Naive thymus-derived CD4-positive, alpha-beta T cell (primary cell): ENCODE data around the gene SEC14L5. TPM values are rescaled to one million over a fixed set of nuclear protein-coding genes. Genes with fewer than 3 reads are reported as not detected.

Experiments
- ATAC-seq: fragments of 150-1000 bp; cut with Tn5 transposase; 2 replicates; pipeline ENCODE4 v1.10.0; 2021; ENCODE audit warnings: mild to moderate bottlenecking, moderate library complexity
- CTCF ChIA-PET: fragments of 350-600 bp; sonication (Branson Sonifier 250); formaldehyde crosslinking; loops from one replicate; lab custom pipeline; 2021; ENCODE audit warnings: antibody characterized with exemption; lab: Charles Lee
- POLR2A ChIA-PET: fragments of 350-600 bp; sonication (Branson Sonifier 250); formaldehyde crosslinking; loops from one replicate; lab custom pipeline; 2021; ENCODE audit warnings: antibody characterized with exemption, inconsistent platforms; lab: Charles Lee
- DNase-seq, 9 donors: peaks; one replicate each; pipeline versions ENCODE4 v3.0.0 to v3.0.0-alpha.2; 2020 to 2022; ENCODE audit warnings: mixed read lengths in 1 of 9
- H3K27ac ChIP-seq: one replicate; pipeline ENCODE4 v1.7.0; 2013; ENCODE audit warnings: mild to moderate bottlenecking, low read depth, low read length, moderate library complexity
- H3K27me3 ChIP-seq, 2 donors: one replicate each; pipeline ENCODE4 v1.7.0; 2013; ENCODE audit warnings: low read length in 2 of 2, mild to moderate bottlenecking in 2 of 2, moderate library complexity in 2 of 2; ENCODE audit not compliant: control insufficient read depth in 2 of 2, insufficient read depth in 2 of 2
- H3K36me3 ChIP-seq, 3 experiments: 1 replicate in 2 of 3; 2 replicates in 1 of 3; pipeline ENCODE4 v1.7.0; 2013; ENCODE audit warnings: low read length in 3 of 3, mild to moderate bottlenecking in 3 of 3, moderate library complexity in 1 of 3; ENCODE audit not compliant: insufficient read depth in 3 of 3, control insufficient read depth in 2 of 3
- H3K4me1 ChIP-seq, 2 donors: one replicate each; pipeline ENCODE4 v1.7.0; 2013; ENCODE audit warnings: low read length in 2 of 2, mild to moderate bottlenecking in 2 of 2, moderate library complexity in 1 of 2; ENCODE audit not compliant: control insufficient read depth in 2 of 2, insufficient read depth in 2 of 2
- H3K4me3 ChIP-seq: 2 replicates; pipeline ENCODE4 v1.7.0; 2013; ENCODE audit warnings: mild to moderate bottlenecking, low read length
- H3K9me3 ChIP-seq, 3 experiments: 1 replicate in 2 of 3; 2 replicates in 1 of 3; pipeline ENCODE4 v1.7.0; 2013; ENCODE audit warnings: low read length in 3 of 3; ENCODE audit not compliant: control insufficient read depth in 2 of 3
- H3K27ac Mint-ChIP-seq, 9 donors: one replicate each; pipeline ENCODE4 v1.8.0; 2020 to 2022; ENCODE audit warnings: mixed read lengths in 9 of 9, mild to moderate bottlenecking in 8 of 9, moderate library complexity in 5 of 9, inconsistent platforms in 2 of 9
- H3K27me3 Mint-ChIP-seq, 5 donors: one replicate each; pipeline ENCODE4 v1.8.0; 2021 to 2022; ENCODE audit warnings: mixed read lengths in 5 of 5, mild to moderate bottlenecking in 1 of 5
- H3K36me3 Mint-ChIP-seq, 5 donors: one replicate each; pipeline ENCODE4 v1.8.0; 2020 to 2022; ENCODE audit warnings: mixed read lengths in 5 of 5, mild to moderate bottlenecking in 3 of 5, inconsistent platforms in 1 of 5
- H3K4me1 Mint-ChIP-seq, 7 donors: one replicate each; pipeline ENCODE4 v1.8.0; 2020 to 2022; ENCODE audit warnings: mixed read lengths in 7 of 7, mild to moderate bottlenecking in 3 of 7, inconsistent platforms in 1 of 7
- H3K4me3 Mint-ChIP-seq, 10 donors: one replicate each; pipeline ENCODE4 v1.8.0; 2020 to 2022; ENCODE audit warnings: mild to moderate bottlenecking in 10 of 10, mixed read lengths in 10 of 10, moderate library complexity in 6 of 10, inconsistent platforms in 2 of 10
- H3K9me3 Mint-ChIP-seq, 11 donors: one replicate each; pipeline ENCODE4 v1.8.0; 2020 to 2022; ENCODE audit warnings: mixed read lengths in 11 of 11, mild to moderate bottlenecking in 4 of 11, inconsistent platforms in 1 of 11, moderate library complexity in 1 of 11
- intact Hi-C, 2 donors: fragments of 100-400 bp; cut with micrococcal nuclease; formaldehyde crosslinking; loops; one replicate each; pipeline ENCODE4 v1.15.1; 2023
- polyA plus RNA-seq, 2 donors: library from polyadenylated mRNA; unstranded; fragments of 300-500 nt; fragmentation: Illumina TruSeq; gene quantifications; one replicate each; pipeline ENCODE4 v1.2.3, GENCODE V29; 2021
- total RNA-seq, 6 experiments: library from RNA in 5 of 6; stranded (reverse) in 5 of 6; gene quantifications; 1 replicate in 5 of 6; 2 replicates in 1 of 6; pipeline ENCODE4 v1.2.3 and lab custom pipeline; 2021 to 2026

SEC14L5 gene
- total and polyA plus RNA-seq, 7 experiments from 2014 or later: 0.21 to 1.0 TPM; not detected in 5

DNA sequence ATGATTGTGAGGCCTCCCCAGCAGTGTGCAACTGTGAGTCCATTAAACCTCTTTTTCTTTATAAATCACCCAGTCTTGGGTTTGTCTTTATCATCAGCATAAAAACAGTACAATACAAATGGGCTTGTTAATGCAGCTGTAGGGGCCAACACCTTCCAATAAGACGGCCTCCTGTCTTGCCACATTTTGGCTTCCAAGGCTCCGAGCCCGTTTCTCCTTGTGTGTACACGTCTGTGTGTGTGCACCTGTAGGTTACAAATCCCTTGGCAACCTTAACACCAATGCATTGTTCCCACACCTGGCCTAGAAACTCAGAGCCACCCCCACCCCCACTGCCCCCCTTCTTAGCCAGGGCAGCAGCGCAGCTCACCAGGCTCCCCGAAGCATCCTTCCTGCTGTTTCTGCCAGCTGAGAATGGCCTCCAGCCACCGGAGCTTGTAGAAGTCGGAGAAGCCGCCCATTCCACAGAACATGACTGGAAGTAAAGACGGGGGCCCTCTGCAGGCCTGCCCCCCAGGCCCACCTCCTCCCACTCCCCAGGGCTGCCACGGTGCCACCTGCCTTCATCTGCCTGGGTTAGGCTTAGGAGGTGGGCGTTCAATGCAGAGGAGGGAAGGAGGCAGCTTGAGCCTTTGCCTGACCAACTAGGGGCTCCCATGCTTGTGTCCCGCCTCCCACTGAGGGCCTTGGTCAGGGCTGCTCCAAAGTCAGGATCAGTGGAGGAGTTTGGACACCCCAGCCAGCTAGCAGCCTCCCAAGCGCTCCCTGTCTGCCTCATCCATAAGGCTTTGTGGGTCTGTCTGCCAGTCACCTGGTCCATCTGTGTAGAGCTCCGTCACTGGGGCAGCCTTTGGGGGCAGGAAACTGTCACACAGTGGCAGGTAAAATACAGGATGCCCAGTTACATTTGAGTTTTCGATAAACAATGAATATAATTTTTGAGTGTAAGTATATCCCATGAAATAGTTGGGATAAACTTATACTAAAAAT lies 97.0 kb downstream of the SEC14L5 start:
- no peaks in the 10 kb centered on the region for H3K4me1 ChIP-seq
- ChIA-PET CTCF (no interaction called here), POLR2A (no interaction called here)
- H3K4me3 ChIP-seq: no peak overlapping the region
- H3K27me3 Mint-ChIP-seq: peaks cover 0 to 7% (median 0%) of the 10 kb centered on the region in 5 donors
- no peak for DNase-seq
- no peak for ATAC-seq
- no peaks in the 10 kb centered on the region for H3K36me3 ChIP-seq
- H3K4me3 Mint-ChIP-seq: no peak overlapping the region
- no peak overlapping the region for H3K27ac ChIP-seq
- no peaks in the 10 kb centered on the region for H3K9me3 ChIP-seq
- intact Hi-C loops: loop anchor here in 1 of 2 donors (5.0 kb wide), 1 partner anchor 37 kb away; no protein-coding TSS in a partner anchor
- H3K36me3 Mint-ChIP-seq: peaks cover 0 to 8% (median 4%) of the 10 kb centered on the region in 5 donors
- peaks cover 0 to 4% (median 0%) of the 10 kb centered on the region in 7 donors for H3K4me1 Mint-ChIP-seq
- peak overlapping the region in 1 of 9 donors; percentile 0 for H3K27ac Mint-ChIP-seq
- H3K27me3 ChIP-seq: no peaks in the 10 kb centered on the region
- H3K9me3 Mint-ChIP-seq: peaks cover 0 to 18% (median 4%) of the 10 kb centered on the region in 11 donors

DNA sequence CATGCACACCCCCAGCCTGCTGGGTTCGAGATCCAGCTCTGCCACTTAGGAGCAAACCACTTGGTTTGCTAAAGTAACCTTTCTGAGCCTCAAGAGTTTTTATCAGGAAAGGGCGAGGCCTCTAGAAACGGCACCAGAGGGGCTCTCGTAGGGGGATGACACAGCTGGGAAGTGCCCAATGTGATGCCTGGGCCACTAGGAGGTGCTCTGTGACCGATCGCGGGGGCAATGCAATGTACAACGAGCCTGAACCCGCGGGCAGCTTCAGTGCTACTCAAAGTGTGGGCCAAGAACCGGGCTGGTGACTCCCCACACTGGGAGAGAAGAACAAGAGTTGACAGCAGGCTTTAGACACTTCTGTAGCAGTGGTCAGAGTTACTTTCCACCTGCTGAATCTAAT lies 98.2 kb downstream of the SEC14L5 start:
- H3K4me3 ChIP-seq: no peak overlapping the region
- Mint-ChIP-seq H3K4me3 (no peak overlapping the region), H3K27ac (no peak overlapping the region), H3K27me3 (peaks cover 0 to 1% (median 0%) of the 10 kb centered on the region in 5 donors), H3K9me3 (peaks cover 0 to 6% (median 0%) of the 10 kb centered on the region in 11 donors), H3K4me1 (peaks cover 0 to 4% (median 0%) of the 10 kb centered on the region in 7 donors), H3K36me3 (no peaks in the 10 kb centered on the region)
- H3K36me3 ChIP-seq: no peaks in the 10 kb centered on the region
- no peaks in the 10 kb centered on the region for H3K27me3 ChIP-seq
- H3K9me3 ChIP-seq: no peaks in the 10 kb centered on the region
- ATAC-seq (peak; percentile 77), DNase-seq (peak in 5 of 9 donors; percentile 19 to 33 (median 27))
- H3K27ac ChIP-seq: no peak overlapping the region
- H3K4me1 ChIP-seq: no peaks in the 10 kb centered on the region
- ChIA-PET POLR2A (no interaction called here), CTCF (interaction anchor here (0.5 to 1.1 kb wide), 4 partner anchors 16 to 470 kb away, joined by 3 read pairs; no protein-coding TSS in a partner anchor)
- intact Hi-C loops: loop anchor here (1.0 to 5.0 kb wide), 2 partner anchors 36 kb away; no protein-coding TSS in a partner anchor

DNA sequence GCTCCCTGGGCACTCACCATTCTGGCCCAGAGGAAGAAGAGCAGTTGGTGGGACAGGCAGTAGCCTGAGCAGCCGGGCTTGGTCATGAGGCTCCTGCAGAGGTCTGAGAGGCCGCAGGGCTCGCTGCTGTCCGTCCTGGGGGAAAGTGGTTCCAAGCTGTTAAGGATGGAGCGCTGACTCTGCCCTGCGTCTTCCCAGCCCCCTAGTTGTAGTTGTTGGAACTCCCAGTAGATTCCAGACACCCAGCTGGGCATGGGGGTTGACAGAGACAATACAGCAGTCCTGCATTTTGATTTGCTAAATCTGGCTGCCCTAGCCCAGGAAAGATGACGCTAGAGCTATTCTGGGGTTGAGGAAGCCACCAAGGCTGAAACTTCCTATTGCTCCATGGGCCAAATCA lies 100.3 kb downstream of the SEC14L5 start:
- H3K9me3 ChIP-seq: no peaks in the 10 kb centered on the region
- H3K27me3 ChIP-seq: no peaks in the 10 kb centered on the region
- no peak for DNase-seq
- H3K4me1 Mint-ChIP-seq: peaks cover 0 to 4% (median 0%) of the 10 kb centered on the region in 7 donors
- no peak overlapping the region for H3K27ac Mint-ChIP-seq
- H3K4me1 ChIP-seq: no peaks in the 10 kb centered on the region
- no peaks in the 10 kb centered on the region for H3K36me3 Mint-ChIP-seq
- H3K4me3 ChIP-seq: no peak overlapping the region
- no peaks in the 10 kb centered on the region for H3K27me3 Mint-ChIP-seq
- intact Hi-C loops: loop anchor here in 1 of 2 donors (5.0 kb wide), 1 partner anchor 34 kb away; no protein-coding TSS in a partner anchor
- H3K4me3 Mint-ChIP-seq: no peak overlapping the region
- no peaks in the 10 kb centered on the region for H3K9me3 Mint-ChIP-seq
- no peaks in the 10 kb centered on the region for H3K36me3 ChIP-seq
- CTCF ChIA-PET: no interaction called here
- ATAC-seq: no peak
- POLR2A ChIA-PET: no interaction called here
- no peak overlapping the region for H3K27ac ChIP-seq

DNA sequence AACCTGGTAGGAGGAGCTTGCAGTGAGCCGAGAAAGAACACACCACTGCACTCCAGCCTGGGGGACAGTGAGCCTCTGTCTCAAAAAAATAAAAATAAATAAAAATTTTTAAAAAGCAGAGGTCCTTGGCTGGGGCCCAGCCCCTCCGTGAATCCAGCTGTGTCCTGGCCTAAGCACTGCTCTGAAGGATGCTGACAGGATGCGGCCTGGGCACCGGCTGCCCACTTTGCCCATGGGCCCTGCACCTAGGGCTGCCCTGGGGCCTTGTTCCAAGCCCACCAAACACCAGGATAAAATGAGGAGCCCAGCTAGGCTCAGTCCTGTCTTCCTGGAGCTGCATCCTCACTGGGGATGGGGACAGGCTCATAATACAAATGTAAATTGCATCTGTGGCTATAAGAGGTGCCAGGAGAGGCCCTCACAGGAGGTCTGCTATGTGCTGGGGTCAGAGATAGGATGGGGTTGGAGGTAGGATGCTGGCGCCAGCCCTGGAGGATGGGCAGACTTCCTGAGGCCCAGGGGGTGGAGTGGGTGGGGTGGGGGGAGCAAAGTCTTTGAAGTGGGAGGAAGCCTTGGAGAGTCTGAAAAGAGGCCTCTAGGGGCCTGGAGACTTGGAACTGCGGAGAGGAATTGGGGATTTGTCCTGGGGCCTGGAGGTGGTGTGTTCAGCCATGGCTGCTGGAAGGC lies 101.4 kb downstream of the SEC14L5 start:
- Mint-ChIP-seq H3K36me3 (no peaks in the 10 kb centered on the region), H3K4me3 (no peak overlapping the region), H3K9me3 (no peaks in the 10 kb centered on the region), H3K4me1 (peaks cover 0 to 4% (median 0%) of the 10 kb centered on the region in 7 donors), H3K27ac (no peak overlapping the region), H3K27me3 (no peaks in the 10 kb centered on the region)
- CTCF ChIA-PET: no interaction called here
- H3K4me3 ChIP-seq: no peak overlapping the region
- no peaks in the 10 kb centered on the region for H3K9me3 ChIP-seq
- H3K36me3 ChIP-seq: no peaks in the 10 kb centered on the region
- no peak for DNase-seq
- ATAC-seq: no peak
- POLR2A ChIA-PET: interaction anchor here (1.8 kb wide), 1 partner anchor 26 kb away, joined by 5 read pairs; the partner anchor contains the start of gene NAGPA
- intact Hi-C loops: loop anchor here in 1 of 2 donors (5.0 kb wide), 1 partner anchor 33 kb away; no protein-coding TSS in a partner anchor
- H3K27ac ChIP-seq: no peak overlapping the region
- no peaks in the 10 kb centered on the region for H3K4me1 ChIP-seq
- H3K27me3 ChIP-seq: no peaks in the 10 kb centered on the region

DNA sequence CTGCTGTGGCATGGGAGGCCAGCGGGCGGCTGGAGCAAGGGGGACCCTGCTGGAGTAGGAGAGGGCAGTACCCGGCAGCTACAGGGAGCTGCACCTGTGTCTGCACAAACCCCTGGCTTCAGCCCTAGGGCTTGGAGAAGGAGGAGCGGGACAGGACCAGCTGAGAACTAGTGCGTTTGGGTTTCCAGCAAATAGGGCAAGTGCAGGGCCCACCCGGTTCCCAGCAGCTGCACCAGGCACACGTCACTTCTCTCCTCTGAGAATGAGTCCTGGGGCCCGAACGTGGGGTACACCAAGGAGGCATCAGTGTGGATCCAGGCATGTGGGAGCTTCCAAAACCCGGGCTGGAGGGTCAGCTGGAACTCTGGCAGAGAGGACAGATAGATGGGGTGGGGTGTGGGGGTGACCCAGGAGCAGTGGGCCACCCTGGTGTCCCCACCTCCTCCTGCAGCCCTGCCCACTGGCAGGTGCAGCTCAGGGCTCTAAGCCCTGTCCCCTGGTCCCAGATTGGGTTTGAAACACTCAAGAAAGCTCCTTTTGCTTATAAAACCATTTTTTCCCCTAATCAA lies 102.0 kb downstream of the SEC14L5 start:
- CTCF ChIA-PET: no interaction called here
- intact Hi-C loops: no loop called here
- ATAC-seq: no peak

DNA sequence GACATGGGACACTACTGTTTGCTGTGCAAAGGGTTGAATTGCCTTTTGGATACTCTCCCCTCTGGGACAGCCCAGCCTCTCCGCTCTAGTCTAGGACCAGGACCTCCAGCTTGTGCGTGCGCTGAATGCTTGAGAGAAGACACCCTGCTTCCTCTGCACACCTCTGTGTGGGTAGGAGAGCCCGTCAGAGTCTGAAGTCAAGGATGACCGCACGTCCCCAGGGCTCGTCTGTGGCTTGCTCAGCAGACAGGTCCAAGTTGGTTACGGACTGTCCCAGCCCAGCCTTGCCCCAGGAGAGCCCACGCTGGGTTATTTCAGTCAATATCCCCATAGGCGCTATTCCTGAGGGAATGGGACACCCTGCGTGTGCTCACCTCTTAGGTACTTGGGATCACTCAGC lies 103.9 kb downstream of the SEC14L5 start:
- H3K27ac Mint-ChIP-seq: peak overlapping the region in 1 of 9 donors; percentile 19
- Histone ChIP-seq H3K27ac (no peak overlapping the region), H3K4me3 (no peak overlapping the region), H3K27me3 (no peaks in the 10 kb centered on the region), H3K4me1 (no peaks in the 10 kb centered on the region), H3K36me3 (no peaks in the 10 kb centered on the region), H3K9me3 (no peaks in the 10 kb centered on the region)
- DNase-seq: no peak
- no peak overlapping the region for H3K4me3 Mint-ChIP-seq
- POLR2A ChIA-PET: no interaction called here
- H3K9me3 Mint-ChIP-seq: no peaks in the 10 kb centered on the region
- peaks cover 0 to under 1% (median 0%) of the 10 kb centered on the region in 5 donors for H3K27me3 Mint-ChIP-seq
- H3K36me3 Mint-ChIP-seq: no peaks in the 10 kb centered on the region
- CTCF ChIA-PET: interaction anchor here (0.5 kb wide), 1 partner anchor 516 kb away, joined by 3 read pairs; no protein-coding TSS in a partner anchor
- no peak for ATAC-seq
- intact Hi-C loops: no loop called here
- H3K4me1 Mint-ChIP-seq: no peaks in the 10 kb centered on the region

More for the DNA sequence above, 102.0 kb downstream of the SEC14L5 start:
- Histone ChIP-seq H3K27ac (no peak overlapping the region), H3K9me3 (no peaks in the 10 kb centered on the region), H3K27me3 (no peaks in the 10 kb centered on the region), H3K4me3 (no peak overlapping the region), H3K4me1 (no peaks in the 10 kb centered on the region), H3K36me3 (no peaks in the 10 kb centered on the region)
- Mint-ChIP-seq H3K9me3 (no peaks in the 10 kb centered on the region), H3K4me3 (no peak overlapping the region), H3K27me3 (no peaks in the 10 kb centered on the region), H3K27ac (peak overlapping the region in 1 of 9 donors; percentile 13), H3K4me1 (peaks cover 0 to 4% (median 0%) of the 10 kb centered on the region in 7 donors), H3K36me3 (no peaks in the 10 kb centered on the region)
- no peak for DNase-seq
- POLR2A ChIA-PET: interaction anchor here (1.8 kb wide), 1 partner anchor 26 kb away, joined by 5 read pairs; the partner anchor contains the start of gene NAGPA
